ENCODE results near the gene KIAA1217.

KIAA1217 gene

DNA sequence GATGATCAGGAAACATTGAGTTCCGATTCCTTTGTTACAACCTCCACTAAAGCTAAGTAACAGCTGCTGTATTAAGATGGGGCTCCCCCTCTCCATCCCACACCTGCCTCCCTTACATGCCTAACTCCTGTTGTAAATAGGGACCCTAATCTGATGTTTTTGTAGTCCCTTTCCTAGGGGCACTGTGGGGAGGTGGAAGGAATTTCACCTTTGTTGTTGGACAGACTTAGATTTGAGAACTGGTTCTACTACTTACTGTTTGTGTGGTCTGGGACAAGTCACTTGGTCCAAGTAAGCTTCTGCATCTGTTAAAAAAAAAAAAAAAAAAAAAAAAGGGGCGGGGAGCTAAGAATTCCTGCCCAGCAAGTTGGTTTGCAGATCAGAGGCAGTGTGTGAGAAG, 42.6 kb downstream of the KIAA1217 start:
- DNase-seq: no peak

- no peak for DNase-seq
Measured at GRCh38 chr10:24254180-24254579, 45.2 kb downstream of the KIAA1217 start.

- DNase-seq: no peak
Measured at GRCh38 chr10:24255115-24255880, 46.4 kb downstream of the KIAA1217 start.

GRCh38 chr10:24255881-24256311, 47.0 kb downstream of the KIAA1217 start:
- DNase-seq: no peak

- no peak for DNase-seq
Measured at GRCh38 chr10:24256619-24257107, 47.7 kb downstream of the KIAA1217 start.

DNA sequence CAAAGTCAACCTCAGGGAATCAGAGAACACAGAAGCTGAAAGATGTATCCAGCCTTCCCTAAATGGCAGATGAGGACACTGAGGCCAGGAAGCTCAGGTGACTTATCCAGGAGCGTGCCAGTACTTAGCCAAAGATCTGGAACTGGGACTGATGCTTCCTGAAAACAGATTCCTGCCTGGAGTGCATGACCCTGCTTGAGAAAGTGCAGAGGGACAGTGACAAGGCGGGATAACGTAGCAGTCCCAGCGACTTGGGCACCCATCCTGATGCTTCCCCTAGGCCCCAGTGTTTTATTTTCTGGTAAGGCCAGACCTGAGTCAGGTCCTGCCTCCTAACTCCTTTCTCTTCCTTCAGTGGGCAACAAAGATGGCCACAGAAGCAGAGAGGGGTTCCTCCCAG, 48.6 kb downstream of the KIAA1217 start:
- no peak for DNase-seq

- no peak for DNase-seq
Measured at GRCh38 chr10:24259365-24260130, 50.6 kb downstream of the KIAA1217 start.

GRCh38 chr10:24261627-24262026, 52.7 kb downstream of the KIAA1217 start:
- no peak for DNase-seq

GRCh38 chr10:24262929-24263590, 54.1 kb downstream of the KIAA1217 start:
- DNase-seq: no peak

- no peak for DNase-seq
Measured at GRCh38 chr10:24269476-24269875, 60.5 kb downstream of the KIAA1217 start.

GRCh38 chr10:24272374-24272773, 63.4 kb downstream of the KIAA1217 start:
- no peak for DNase-seq

GRCh38 chr10:24277277-24277676, 68.3 kb downstream of the KIAA1217 start:
- no peak for DNase-seq

GRCh38 chr10:24277771-24278170, 68.8 kb downstream of the KIAA1217 start:
- no peak for DNase-seq

GRCh38 chr10:24278176-24278889, 69.4 kb downstream of the KIAA1217 start:
- DNase-seq: no peak

GRCh38 chr10:24279166-24279565, 70.2 kb downstream of the KIAA1217 start:
- no peak for DNase-seq

DNA sequence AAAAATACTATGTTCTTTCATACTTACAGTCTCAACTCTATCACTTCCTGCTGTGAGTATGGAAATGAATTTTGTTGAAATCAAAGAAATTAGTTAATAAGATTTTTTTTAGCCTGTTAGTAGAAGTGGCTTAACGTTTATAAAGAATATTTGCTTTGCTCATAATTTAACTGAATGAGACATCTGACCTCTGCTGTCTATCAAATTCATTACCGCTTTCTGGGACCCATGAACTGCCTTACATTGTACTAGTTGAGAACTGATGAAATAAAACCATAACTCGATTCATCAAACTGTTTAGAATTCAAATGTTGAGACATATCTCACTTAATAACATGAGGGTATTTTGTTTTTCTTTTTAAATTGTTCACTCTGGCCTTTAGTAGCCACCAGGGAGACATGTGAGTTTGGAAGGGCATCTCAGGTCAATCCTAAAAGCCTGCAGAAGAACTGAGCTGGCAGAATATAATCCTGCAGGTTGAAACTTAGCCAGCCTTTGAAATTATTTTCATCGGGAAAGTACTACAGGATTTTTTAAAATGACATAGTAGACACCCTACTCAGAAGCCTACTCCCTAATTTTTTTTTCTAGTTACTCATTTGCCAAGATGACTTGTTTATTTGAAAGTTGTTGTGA, 78.7 kb downstream of the KIAA1217 start:
- DNase-seq: no peak

- no peak for DNase-seq
Measured at GRCh38 chr10:24288581-24288980, 79.6 kb downstream of the KIAA1217 start.

- no peak for DNase-seq
Measured at GRCh38 chr10:24289235-24289634, 80.3 kb downstream of the KIAA1217 start.

- no peak for DNase-seq
Measured at GRCh38 chr10:24292304-24293293, 83.7 kb downstream of the KIAA1217 start.

DNA sequence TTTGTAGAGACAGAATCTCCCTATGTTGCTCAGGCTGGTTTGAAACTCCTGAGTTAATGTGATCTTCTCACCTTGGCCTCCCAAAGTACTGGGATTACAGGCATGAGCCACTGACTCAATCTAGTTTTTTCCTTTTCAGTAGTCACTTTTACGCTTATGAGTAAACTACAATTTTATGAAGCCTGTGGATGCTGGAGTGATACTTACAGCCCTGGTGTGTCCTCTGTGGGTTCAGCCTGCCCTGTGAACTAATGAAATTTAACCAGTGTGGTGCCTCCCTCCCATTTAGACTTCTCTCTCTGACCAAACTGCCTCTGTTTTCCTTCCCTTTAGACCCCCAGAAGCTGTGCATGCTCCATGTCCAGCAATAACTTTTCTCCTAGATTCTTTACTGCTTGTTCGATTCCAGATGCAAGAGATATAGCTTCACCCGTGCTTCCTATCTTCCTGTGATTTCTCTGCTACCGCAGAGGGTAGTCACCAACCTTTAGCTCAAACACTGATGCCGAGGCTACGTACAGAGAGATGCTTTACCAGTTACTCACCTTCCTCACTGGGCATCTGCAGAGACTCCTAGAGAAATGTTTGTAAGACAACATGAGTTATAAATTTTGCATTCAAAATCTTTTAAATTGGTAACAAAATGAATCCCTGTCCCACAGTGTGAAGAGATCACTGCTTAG, 90.8 kb downstream of the KIAA1217 start:
- DNase-seq: no peak

All from NCI-H2227 treated with DMSO at 0.1 percent for 48 hours (cell line).